Measurements from ENCODE around the gene MAP3K13. TPM values are rescaled to one million over a fixed set of nuclear protein-coding genes. Genes with fewer than 3 reads are reported as not detected.

The MAP3K13 gene
- total and polyA plus RNA-seq, 2 of the 13 experiments (the other 11 are each of a cell fraction or from before 2014, with no cell fraction given): 24.2 to 26.5 TPM

DNA sequence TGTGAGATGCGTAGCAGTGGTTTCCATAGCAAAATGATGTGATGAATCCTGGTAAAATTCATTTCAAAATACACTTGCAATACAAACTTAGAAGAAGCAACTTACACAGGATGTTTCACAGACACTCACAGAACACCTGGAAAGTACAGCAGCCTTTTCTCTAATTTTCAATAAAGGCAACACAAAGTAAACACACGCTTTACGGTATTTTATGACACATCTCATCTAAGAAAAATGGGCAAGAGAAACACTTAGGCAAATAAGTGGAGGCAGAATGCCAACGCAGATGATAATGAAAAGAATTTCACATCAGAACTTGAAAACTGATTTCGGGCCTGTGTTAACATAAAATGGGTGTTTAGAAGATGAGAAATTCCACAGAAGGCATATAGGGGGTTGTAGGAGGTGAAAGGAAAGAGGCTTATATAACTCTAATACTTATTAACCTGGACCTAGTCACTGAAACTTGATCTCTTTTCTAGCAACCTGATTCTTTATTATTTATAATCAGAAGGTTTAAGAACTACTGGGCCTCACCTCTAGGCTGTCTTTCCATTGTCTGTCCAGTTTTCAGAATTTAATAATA, 25.6 kb upstream of the MAP3K13 start (continued):
- TF ChIP-seq PTBP1 (IDR thresholded peaks at IDR 0.05; ENCODE audit: low read depth, low read length, poor library complexity, severe bottlenecking) (no peak), KDM6A (CRISPR knock-in tag; IDR thresholded peaks at IDR 0.05; ENCODE audit: low read depth) (0 out of 2 replicates have a peak, but pooled peaks have one; percentile 5), ZNF329 (CRISPR knock-in tag; IDR thresholded peaks at IDR 0.05; ENCODE audit: low read depth) (no peak), ATRX (CRISPR knock-in tag; IDR thresholded peaks at IDR 0.05; ENCODE audit: borderline replicate concordance) (no peak), ZBTB20 (CRISPR knock-in tag; IDR thresholded peaks at IDR 0.05; ENCODE audit: borderline replicate concordance, low read depth) (no peak), SAP130 (CRISPR knock-in tag; IDR thresholded peaks at IDR 0.05; ENCODE audit: low read depth) (peak; percentile 38; the same call in 1 of the 2 replicates), STAG1 (CRISPR knock-in tag; IDR thresholded peaks at IDR 0.05) (no peak), SIX1 (CRISPR knock-in tag; IDR thresholded peaks at IDR 0.05; ENCODE audit: borderline replicate concordance) (peak; percentile 90), ZFP1 (CRISPR knock-in tag; IDR thresholded peaks at IDR 0.05) (no peak), RARA (CRISPR knock-in tag; IDR thresholded peaks at IDR 0.05) (peak; percentile 35; the same call in 1 of the 2 replicates), JUN (CRISPR knock-in tag; IDR thresholded peaks at IDR 0.05) (no peak), ZNF546 (CRISPR knock-in tag; conservative IDR thresholded peaks at IDR 0.05) (no peak), TBX2 (CRISPR knock-in tag; IDR thresholded peaks at IDR 0.05; ENCODE audit: borderline replicate concordance) (no peak), ZNF691 (CRISPR knock-in tag; IDR thresholded peaks at IDR 0.05; ENCODE audit: borderline replicate concordance, low read depth) (no peak), WIZ (CRISPR knock-in tag; IDR thresholded peaks at IDR 0.05) (no peak), RBAK (CRISPR knock-in tag; IDR thresholded peaks at IDR 0.05) (no peak), TFAP4 (IDR thresholded peaks at IDR 0.05; ENCODE audit: borderline replicate concordance, low read depth) (no peak), KDM5B (CRISPR knock-in tag; IDR thresholded peaks at IDR 0.05; ENCODE audit: borderline replicate concordance) (no peak), ZNF879 (CRISPR knock-in tag; IDR thresholded peaks at IDR 0.05) (no peak), MAZ (IDR thresholded peaks at IDR 0.05; ENCODE audit: borderline replicate concordance, low read depth, low read length) (no peak), MAZ (CRISPR knock-in tag; IDR thresholded peaks at IDR 0.05; ENCODE audit: low read depth) (no peak), ZNF251 (CRISPR knock-in tag; IDR thresholded peaks at IDR 0.05) (no peak), ZNF101 (CRISPR knock-in tag; IDR thresholded peaks at IDR 0.05; ENCODE audit: borderline replicate concordance, low read depth) (no peak)
- TF ChIP-seq, protein P1, sequence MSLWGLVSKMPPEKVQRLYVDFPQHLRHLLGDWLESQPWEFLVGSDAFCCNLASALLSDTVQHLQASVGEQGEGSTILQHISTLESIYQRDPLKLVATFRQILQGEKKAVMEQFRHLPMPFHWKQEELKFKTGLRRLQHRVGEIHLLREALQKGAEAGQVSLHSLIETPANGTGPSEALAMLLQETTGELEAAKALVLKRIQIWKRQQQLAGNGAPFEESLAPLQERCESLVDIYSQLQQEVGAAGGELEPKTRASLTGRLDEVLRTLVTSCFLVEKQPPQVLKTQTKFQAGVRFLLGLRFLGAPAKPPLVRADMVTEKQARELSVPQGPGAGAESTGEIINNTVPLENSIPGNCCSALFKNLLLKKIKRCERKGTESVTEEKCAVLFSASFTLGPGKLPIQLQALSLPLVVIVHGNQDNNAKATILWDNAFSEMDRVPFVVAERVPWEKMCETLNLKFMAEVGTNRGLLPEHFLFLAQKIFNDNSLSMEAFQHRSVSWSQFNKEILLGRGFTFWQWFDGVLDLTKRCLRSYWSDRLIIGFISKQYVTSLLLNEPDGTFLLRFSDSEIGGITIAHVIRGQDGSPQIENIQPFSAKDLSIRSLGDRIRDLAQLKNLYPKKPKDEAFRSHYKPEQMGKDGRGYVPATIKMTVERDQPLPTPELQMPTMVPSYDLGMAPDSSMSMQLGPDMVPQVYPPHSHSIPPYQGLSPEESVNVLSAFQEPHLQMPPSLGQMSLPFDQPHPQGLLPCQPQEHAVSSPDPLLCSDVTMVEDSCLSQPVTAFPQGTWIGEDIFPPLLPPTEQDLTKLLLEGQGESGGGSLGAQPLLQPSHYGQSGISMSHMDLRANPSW (CRISPR knock-in tag; IDR thresholded peaks at IDR 0.05; ENCODE audit: borderline replicate concordance): no peak
- TF ChIP-seq, protein P2, sequence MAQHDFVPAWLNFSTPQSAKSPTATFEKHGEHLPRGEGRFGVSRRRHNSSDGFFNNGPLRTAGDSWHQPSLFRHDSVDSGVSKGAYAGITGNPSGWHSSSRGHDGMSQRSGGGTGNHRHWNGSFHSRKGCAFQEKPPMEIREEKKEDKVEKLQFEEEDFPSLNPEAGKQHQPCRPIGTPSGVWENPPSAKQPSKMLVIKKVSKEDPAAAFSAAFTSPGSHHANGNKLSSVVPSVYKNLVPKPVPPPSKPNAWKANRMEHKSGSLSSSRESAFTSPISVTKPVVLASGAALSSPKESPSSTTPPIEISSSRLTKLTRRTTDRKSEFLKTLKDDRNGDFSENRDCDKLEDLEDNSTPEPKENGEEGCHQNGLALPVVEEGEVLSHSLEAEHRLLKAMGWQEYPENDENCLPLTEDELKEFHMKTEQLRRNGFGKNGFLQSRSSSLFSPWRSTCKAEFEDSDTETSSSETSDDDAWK (CRISPR knock-in tag; IDR thresholded peaks at IDR 0.05): no peak

Measured in HepG2 (cell line).